Uterus (tissue), 4 donors: ENCODE measurements around the gene SCFD2. TPM values are rescaled to one million over a fixed set of nuclear protein-coding genes. Genes with fewer than 3 reads are reported as not detected.

Source experiments
- DNase-seq, 2 donors: peaks; one replicate each; pipeline ENCODE4 v3.0.0-alpha.2; 2019 to 2020
- H3K27ac ChIP-seq, 2 donors: fragments of 200-600 bp; sonication (generic); 1 replicate in 1 of 2; 2 replicates in 1 of 2; pipeline ENCODE4 v1.5.1; 2016 to 2018
- H3K27me3 ChIP-seq, 2 donors: fragments of 200-600 bp; sonication (generic); one replicate each; pipeline ENCODE4 v1.5.1; 2018 to 2019; ENCODE audit warnings: control low read depth in 1 of 2
- H3K36me3 ChIP-seq, 2 donors: fragments of 200-600 bp; sonication (generic); one replicate each; pipeline ENCODE4 v1.5.1; 2019; ENCODE audit warnings: control low read depth in 1 of 2
- H3K4me1 ChIP-seq, 2 donors: fragments of 200-600 bp; sonication (generic); one replicate each; pipeline ENCODE4 v1.5.1; 2018 to 2019; ENCODE audit warnings: control low read depth in 1 of 2
- H3K4me3 ChIP-seq, 2 donors: fragments of 200-600 bp; sonication (generic); 1 replicate in 1 of 2; 2 replicates in 1 of 2; pipeline ENCODE4 v1.5.1; 2018 to 2019; ENCODE audit warnings: mild to moderate bottlenecking in 1 of 2
- H3K9me3 ChIP-seq, 2 donors: fragments of 200-600 bp; sonication (generic); one replicate each; pipeline ENCODE4 v1.5.1; 2019; ENCODE audit warnings: control low read depth in 1 of 2
- POLR2A ChIP-seq, 2 donors: fragments of 450-650 bp; IDR thresholded peaks; one replicate each; pipeline ENCODE4 v1.6.1; 2016; ENCODE audit warnings: antibody characterized with exemption in 2 of 2, mild to moderate bottlenecking in 1 of 2, moderate library complexity in 1 of 2
- intact Hi-C: fragments of 100-400 bp; cut with DNase I; formaldehyde crosslinking; loops from one replicate; pipeline ENCODE4 v1.15.1; 2023; ENCODE audit warnings: low total_unique reads
- total RNA-seq, 4 donors: library from RNA; depleted of rRNA in 3 of 4; stranded (reverse); fragments of >200 nt in 3 of 4; gene quantifications; one replicate each; pipeline versions ENCODE4 v1.1.0 to v1.2.4, GENCODE V29; 2014 to 2023
- TF ChIP-seq, protein P1 (sequence below), 4 experiments: fragments of 200-600 bp in 2 of 4; fragments of 450-650 bp in 2 of 4; sonication (generic) in 2 of 4; IDR thresholded peaks; one replicate each; pipeline ENCODE4 v1.5.1; 2016 to 2019; ENCODE audit warnings: antibody characterized with exemption in 4 of 4, mild to moderate bottlenecking in 2 of 4, moderate library complexity in 1 of 4
- donor health status: DM: yes; HTN: yes; CAD: no.

SCFD2 gene
- total RNA-seq, 4 donors from 2014 or later = 19.6 to 36.2 (median 24.5) TPM

DNA sequence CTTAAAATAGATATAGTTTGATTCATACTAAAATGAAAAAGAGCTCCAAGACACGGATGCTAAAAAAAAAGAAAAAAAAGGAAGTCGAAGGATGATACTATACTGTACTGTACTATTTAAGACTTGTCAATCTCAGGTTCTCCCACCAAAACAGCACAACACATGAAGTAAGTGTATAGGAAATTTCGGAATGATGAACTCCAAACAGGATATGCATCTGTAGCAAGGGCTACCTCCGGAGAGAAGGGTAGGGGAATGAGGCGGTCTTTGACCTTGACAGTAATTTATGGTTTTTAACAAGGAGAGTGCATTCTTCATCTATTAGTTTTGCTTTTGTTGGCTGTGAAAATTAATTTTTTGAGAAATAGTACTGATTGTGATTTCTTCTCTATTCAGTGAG, 11.0 kb upstream of the SCFD2 start:
- H3K4me3 ChIP-seq = peak overlapping the region; percentile 57 to 85
- H3K27ac ChIP-seq = peak overlapping the region; percentile 79 to 87
- no peaks in the 10 kb centered on the region for H3K4me1 ChIP-seq

DNA sequence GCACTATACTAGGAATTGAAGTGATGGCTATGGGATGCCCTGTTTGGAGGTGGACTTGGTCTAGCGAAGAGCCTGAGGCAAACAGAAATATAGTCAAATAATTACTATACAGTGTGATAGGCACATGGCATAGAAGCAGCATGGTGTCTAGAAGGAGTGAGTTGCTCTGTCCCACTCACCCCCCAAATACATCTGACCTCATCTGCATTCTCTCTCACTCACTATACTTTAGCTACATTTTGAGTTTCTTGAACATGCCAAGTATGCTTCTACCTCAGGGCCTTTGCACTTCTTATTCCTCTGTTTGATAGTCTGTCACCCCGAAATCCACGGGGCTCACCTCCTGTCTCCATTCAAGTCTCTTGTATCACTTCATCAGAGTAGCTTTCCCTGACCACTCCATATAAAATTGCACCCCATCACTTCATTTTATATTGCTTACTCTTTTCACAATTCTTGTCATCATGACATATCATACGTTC, 9.0 kb upstream of the SCFD2 start:
- H3K4me1 ChIP-seq = no peaks in the 10 kb centered on the region
- intact Hi-C loops = no loop called here
- no peak overlapping the region for H3K4me3 ChIP-seq
- no peaks in the 10 kb centered on the region for H3K27me3 ChIP-seq
- no peaks in the 10 kb centered on the region for H3K9me3 ChIP-seq
- no peak for DNase-seq
- no peaks in the 10 kb centered on the region for H3K36me3 ChIP-seq
- TF ChIP-seq, protein P1, sequence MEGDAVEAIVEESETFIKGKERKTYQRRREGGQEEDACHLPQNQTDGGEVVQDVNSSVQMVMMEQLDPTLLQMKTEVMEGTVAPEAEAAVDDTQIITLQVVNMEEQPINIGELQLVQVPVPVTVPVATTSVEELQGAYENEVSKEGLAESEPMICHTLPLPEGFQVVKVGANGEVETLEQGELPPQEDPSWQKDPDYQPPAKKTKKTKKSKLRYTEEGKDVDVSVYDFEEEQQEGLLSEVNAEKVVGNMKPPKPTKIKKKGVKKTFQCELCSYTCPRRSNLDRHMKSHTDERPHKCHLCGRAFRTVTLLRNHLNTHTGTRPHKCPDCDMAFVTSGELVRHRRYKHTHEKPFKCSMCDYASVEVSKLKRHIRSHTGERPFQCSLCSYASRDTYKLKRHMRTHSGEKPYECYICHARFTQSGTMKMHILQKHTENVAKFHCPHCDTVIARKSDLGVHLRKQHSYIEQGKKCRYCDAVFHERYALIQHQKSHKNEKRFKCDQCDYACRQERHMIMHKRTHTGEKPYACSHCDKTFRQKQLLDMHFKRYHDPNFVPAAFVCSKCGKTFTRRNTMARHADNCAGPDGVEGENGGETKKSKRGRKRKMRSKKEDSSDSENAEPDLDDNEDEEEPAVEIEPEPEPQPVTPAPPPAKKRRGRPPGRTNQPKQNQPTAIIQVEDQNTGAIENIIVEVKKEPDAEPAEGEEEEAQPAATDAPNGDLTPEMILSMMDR (IDR thresholded peaks at IDR 0.05) = no peak
- TF ChIP-seq POLR2A (IDR thresholded peaks at IDR 0.05) = no peak
- no peak overlapping the region for H3K27ac ChIP-seq

More for the DNA sequence above, 11.0 kb upstream of the SCFD2 start:
- no peak for TF ChIP-seq POLR2A (IDR thresholded peaks at IDR 0.05)
- TF ChIP-seq, protein P1 (IDR thresholded peaks at IDR 0.05) = no peak
- Histone ChIP-seq H3K27me3 (no peaks in the 10 kb centered on the region), H3K9me3 (no peaks in the 10 kb centered on the region), H3K36me3 (no peaks in the 10 kb centered on the region)
- intact Hi-C loops = no loop called here
- no peak for DNase-seq

DNA sequence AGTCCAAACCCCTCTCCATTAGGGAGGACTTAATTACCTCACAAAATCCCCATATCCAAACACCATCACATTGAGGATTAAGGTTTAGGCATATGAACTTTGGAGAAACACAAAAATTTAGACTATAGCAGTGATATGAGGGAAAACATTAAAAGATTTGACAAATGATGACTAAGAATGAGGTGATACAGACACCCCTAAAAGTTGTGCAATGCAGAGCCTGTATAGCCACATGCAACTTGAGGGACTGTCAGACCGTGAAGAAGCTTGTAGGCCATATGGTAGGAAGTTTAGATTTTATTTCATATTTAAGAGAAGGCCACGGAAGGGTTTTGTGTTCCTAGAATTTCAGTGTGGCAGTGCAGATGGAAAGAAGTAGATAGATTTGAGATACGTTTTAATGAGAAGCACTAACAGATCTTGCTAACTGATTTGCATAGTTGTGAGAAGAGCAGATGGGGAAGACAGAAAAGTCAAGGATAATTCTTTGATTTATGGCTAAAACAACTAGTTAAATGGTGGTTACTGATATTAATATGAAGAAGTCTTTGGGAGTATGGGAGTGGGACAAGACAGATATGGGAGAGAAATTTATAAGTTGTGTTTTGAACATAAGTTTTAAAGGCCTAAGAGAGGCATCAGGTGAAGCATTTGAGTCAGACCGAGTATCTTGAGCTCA, 6.1 kb upstream of the SCFD2 start:
- no peaks in the 10 kb centered on the region for H3K9me3 ChIP-seq
- TF ChIP-seq, protein P1 (IDR thresholded peaks at IDR 0.05) = no peak
- TF ChIP-seq POLR2A (IDR thresholded peaks at IDR 0.05) = no peak
- H3K27me3 ChIP-seq = no peaks in the 10 kb centered on the region
- intact Hi-C loops = no loop called here
- H3K4me1 ChIP-seq = no peaks in the 10 kb centered on the region
- H3K36me3 ChIP-seq = no peaks in the 10 kb centered on the region
- no peak overlapping the region for H3K27ac ChIP-seq
- DNase-seq = no peak
- no peak overlapping the region for H3K4me3 ChIP-seq

DNA sequence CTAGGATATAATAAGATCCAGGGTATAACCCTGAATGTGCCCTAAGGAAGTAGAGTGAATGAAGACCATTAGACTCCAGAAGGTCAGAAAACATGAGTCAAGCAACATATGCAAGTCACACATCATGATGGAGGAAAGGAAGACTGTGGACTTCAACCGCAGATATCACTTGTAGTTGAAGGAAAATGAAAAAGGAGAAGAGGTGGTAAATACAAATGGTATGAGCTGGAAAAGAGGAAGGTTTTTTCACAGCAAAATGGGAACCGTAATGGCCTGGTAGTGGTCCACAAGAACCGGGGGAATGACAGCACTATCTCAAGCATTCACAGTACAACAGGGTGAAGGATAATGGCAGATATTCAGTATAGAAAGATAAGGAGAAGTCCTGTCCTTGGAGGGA, 5.2 kb upstream of the SCFD2 start:
- DNase-seq = no peak
- Histone ChIP-seq H3K27ac (no peak overlapping the region), H3K4me3 (no peak overlapping the region), H3K27me3 (no peaks in the 10 kb centered on the region), H3K36me3 (no peaks in the 10 kb centered on the region), H3K4me1 (no peaks in the 10 kb centered on the region), H3K9me3 (no peaks in the 10 kb centered on the region)
- intact Hi-C loops = no loop called here
- no peak for TF ChIP-seq POLR2A (IDR thresholded peaks at IDR 0.05)
- TF ChIP-seq, protein P1 (IDR thresholded peaks at IDR 0.05) = no peak

DNA sequence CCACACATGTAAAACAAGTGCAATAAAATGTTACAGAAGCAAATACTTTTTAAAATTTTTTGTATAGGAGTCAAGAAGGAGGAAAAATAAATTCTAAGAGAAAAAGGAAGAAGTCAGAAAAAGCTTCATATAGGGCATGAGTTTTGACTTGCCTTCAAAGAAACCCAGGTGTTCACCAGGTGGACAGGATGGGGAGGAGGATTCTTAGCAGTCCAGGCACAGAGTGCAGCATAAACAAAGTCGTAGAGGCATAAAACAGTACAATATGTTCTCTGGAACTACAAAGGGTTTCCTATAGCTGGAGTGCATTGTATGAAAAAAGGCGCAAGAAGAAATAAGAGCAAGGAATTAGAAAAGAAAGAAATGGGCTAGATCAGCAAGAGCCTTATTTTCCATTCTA, 1.9 kb upstream of the SCFD2 start:
- intact Hi-C loops = no loop called here

More for the DNA sequence above, 1.9 kb upstream of the SCFD2 start:
- no peak for DNase-seq
- TF ChIP-seq POLR2A (IDR thresholded peaks at IDR 0.05) = no peak
- TF ChIP-seq, protein P1 (IDR thresholded peaks at IDR 0.05) = no peak
- no peak overlapping the region for H3K4me3 ChIP-seq
- H3K27me3 ChIP-seq = no peaks in the 10 kb centered on the region
- peaks cover 0 to 9% of the 10 kb centered on the region in 2 donors for H3K4me1 ChIP-seq
- no peaks in the 10 kb centered on the region for H3K36me3 ChIP-seq
- no peaks in the 10 kb centered on the region for H3K9me3 ChIP-seq
- no peak overlapping the region for H3K27ac ChIP-seq
